ENCODE measurements around the gene BAZ1B.
A peak's percentile ranks its signal among the peaks of the same experiment; 100 is the strongest.
"Not testable (repeated sequence)": the region's sequence is repeated elsewhere in the genome, so short reads cannot be mapped to it uniquely, and the experiment has no call there.

BAZ1B gene, protein sequence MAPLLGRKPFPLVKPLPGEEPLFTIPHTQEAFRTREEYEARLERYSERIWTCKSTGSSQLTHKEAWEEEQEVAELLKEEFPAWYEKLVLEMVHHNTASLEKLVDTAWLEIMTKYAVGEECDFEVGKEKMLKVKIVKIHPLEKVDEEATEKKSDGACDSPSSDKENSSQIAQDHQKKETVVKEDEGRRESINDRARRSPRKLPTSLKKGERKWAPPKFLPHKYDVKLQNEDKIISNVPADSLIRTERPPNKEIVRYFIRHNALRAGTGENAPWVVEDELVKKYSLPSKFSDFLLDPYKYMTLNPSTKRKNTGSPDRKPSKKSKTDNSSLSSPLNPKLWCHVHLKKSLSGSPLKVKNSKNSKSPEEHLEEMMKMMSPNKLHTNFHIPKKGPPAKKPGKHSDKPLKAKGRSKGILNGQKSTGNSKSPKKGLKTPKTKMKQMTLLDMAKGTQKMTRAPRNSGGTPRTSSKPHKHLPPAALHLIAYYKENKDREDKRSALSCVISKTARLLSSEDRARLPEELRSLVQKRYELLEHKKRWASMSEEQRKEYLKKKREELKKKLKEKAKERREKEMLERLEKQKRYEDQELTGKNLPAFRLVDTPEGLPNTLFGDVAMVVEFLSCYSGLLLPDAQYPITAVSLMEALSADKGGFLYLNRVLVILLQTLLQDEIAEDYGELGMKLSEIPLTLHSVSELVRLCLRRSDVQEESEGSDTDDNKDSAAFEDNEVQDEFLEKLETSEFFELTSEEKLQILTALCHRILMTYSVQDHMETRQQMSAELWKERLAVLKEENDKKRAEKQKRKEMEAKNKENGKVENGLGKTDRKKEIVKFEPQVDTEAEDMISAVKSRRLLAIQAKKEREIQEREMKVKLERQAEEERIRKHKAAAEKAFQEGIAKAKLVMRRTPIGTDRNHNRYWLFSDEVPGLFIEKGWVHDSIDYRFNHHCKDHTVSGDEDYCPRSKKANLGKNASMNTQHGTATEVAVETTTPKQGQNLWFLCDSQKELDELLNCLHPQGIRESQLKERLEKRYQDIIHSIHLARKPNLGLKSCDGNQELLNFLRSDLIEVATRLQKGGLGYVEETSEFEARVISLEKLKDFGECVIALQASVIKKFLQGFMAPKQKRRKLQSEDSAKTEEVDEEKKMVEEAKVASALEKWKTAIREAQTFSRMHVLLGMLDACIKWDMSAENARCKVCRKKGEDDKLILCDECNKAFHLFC (N-terminal part only)

DNA sequence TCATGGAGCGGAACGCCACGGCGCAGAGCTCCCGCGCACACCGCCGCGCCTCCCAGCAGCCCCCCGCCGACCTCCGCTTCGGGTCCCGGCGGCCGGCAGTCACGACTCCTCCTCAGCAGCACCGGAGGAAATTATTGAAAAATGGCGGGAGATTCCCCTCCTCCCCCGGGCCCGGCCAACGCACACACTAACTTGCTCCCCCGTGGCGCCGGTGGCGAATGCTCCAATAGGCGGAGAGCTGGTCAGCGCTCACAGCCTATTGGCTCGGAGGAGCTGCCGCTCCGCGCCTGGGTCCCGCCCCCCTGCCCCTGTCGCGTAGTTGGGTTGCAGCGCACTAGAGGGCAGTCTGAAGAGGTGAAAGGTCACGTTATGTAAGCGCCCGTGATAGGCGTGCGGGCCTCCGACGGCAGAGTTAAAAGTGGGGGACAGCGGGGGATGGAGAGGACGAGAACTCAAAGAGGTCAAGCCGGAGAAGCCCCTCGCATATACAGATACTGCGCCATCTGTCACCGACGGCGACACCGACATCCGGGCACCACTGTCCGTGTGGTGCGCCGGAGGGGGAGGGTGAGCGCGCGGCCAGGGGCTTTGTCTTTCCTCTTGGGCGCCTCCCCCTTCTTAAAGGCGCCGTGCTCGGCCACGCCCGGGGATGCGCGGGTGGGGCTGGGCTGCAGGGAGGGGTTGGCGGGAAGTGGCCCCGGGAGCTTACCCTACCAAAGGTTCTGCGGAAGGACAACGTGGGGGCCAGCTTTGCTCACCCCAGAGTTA, at the start of gene BAZ1B:
Gene BAZ1B, minus strand, starts transcription at position 189 of the 768 bp plus-strand sequence. CDS start 360 bp downstream, outside the sequence.
- peak; percentile 86 for DNase-seq (ENCODE audit: low read depth)

DNA sequence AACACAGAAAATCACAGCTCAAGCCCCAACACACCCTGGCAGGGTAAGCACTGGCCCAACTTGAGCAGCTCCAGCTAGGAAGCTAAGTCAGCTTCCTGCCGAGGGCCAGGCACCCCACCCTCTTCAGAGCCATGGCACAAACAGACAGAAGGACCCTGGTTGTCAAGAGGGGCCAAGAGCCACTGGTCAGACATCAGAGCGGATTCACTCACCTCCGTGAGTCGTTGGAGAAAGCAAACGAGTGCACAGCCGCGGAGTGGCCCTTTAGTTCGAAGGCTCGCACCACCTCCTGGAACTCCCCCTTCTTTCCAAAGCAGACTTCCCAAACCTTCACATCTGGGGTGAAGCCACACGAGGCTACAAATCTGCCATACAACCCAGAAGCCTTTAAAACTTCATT, 48.9 kb upstream of the BAZ1B start:
- no peak for DNase-seq (ENCODE audit: low read depth)

DNA sequence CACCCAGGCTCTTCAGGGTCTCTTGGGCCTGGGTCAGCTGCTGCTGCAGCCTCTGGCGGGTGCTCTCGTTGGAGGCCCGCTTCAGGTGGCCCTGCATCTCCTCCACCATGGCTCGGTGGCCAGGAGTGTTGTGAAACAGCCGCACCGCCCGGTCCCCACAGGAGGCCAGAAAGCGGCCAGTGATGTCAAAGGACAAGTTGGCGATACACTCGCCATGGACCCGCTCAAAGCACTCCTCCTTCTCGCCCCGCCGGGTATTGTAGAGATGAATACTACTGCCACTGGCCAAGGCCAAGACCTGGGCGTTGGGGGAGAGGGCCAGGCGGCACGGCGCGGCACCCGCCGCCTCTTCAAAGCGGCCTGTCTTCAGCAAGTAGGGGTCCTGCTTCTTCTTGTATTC, 48.4 kb upstream of the BAZ1B start:
- DNase-seq (ENCODE audit: low read depth): no peak

DNA sequence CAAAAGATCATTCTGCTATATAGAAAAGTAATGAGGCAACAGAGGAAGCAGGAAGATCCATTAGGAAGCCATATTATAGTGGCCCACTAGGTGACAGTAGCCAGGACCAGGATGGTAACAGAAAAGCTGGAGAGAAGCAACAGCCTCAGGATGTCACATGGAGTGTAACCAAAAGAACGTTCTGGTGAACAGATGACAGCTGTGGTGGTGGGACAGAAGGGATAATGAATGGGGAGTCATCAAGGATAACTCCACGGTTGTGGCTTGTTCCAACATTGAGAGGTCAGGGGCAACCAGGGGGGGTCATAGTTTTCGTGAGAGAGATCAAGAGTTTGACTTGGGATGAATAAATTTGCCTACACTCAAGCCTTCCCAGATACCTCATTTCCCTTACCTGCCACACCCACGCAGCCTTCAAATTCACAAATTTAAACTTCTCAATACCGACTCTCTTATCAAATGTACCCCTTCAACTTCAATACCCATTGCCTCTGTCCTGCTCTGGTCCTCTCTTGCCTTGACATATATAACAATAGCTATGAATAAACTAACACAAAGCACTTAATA, 47.0 kb upstream of the BAZ1B start:
- no peak for DNase-seq (ENCODE audit: low read depth)

DNA sequence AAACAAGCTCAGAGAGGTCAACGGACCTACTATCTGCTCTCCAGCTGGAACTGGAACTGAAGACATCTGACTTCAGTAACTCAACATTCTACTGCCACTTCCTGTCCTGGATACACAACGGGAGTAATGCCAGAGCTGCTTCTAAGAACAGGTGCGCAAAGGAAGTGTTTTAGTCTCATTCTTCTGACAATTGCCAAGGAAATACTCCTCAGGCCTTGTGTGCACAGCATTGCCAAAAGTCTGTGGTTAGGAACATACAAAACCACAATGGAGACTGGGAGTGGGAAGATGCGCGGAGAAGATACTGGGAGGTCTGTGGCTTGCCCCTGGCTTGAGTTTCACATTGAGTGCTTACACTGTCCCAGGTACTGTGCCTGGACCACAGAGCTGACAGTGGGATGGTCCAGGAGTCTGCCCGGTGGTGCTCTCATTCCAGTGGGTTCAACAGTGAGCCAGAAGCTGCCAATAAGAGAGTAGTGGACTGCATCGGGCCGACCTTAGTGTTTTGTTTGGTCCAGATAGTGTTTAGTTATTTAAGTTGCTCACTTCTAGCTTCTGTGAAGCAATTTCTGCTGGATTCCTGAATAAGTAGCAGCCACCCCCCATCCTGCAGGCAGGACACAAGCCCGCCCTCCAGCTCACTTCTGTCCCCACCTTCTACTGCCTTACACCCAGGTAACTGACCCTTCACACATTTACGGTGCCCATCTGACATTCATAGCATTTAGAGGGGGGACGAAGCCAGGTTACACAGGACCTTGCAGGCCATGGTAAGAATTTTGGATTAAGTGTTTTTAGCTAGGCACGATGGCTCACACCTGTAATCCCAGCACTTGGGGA, 46.0 kb upstream of the BAZ1B start:
- no peak for DNase-seq (ENCODE audit: low read depth)

DNA sequence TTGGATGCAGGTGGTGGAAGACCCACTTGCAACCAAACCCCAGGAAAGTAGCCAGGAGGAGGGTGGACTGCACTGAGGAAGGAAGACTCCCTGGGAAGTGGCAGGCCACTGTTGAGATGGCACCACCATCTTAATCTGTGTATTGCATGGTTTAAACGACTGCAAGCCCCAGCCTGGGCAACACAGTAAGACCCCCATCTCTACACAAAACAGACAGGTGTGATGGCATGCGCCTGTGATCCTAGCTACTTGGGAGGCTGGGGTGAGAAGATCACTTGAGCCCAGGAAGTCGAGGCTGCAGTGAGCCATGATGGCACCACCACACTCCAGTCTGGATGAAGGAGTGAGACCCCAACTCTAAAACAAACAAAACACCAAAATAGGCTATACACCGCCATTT, 45.0 kb upstream of the BAZ1B start:
- DNase-seq (ENCODE audit: low read depth): no peak

DNA sequence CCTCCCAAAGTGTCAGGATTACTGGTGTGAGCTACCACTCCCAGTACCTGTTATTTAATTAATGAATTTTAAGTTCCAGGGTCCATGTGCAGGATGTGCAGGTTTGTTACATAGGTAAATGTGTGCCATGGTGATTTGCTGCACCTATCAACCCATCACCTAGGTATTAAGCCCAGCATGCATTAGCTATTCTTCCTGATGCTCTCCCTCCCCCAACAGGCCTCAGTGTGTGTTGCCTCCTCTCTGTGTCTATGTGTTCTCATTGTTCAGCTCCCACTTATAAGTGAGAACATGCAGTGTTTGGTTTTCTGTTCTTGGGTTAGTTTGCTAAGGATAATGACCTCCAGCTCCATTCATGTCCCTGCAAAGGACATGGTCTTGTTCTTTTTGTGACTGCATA, 44.3 kb upstream of the BAZ1B start:
- not testable (repeated sequence) for DNase-seq (ENCODE audit: low read depth)

DNA sequence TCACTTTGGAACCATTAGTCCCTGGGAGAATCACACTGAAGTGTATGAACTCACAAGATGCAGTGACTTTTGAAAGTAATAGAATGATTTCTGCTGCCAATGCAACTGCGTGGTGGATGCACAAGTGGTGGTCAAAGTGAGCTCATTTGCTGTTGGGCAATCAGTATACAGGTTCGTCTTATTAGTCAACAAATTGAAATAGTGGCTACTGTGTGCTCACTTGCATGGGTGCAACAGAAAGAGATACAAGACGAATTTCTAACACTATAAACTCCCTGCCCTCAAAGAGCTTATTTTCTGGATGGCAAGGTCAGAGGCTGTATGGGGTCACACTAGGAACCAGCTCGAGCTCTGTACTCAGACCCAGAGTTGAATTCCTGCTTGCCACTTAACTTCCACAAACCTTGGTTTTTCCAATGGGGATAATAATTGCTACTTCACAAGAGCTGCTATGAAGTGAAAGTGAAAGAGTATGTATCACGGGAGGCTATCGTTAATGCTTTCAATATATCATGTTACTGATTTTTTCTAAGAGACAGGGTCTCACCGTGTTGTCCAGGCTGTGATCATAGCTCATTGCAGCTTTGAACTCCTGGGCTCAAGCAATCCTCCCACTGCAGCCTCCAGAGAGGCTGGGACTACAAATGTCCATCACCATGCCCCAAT, 43.7 kb upstream of the BAZ1B start:
- no peak for DNase-seq (ENCODE audit: low read depth)

DNA sequence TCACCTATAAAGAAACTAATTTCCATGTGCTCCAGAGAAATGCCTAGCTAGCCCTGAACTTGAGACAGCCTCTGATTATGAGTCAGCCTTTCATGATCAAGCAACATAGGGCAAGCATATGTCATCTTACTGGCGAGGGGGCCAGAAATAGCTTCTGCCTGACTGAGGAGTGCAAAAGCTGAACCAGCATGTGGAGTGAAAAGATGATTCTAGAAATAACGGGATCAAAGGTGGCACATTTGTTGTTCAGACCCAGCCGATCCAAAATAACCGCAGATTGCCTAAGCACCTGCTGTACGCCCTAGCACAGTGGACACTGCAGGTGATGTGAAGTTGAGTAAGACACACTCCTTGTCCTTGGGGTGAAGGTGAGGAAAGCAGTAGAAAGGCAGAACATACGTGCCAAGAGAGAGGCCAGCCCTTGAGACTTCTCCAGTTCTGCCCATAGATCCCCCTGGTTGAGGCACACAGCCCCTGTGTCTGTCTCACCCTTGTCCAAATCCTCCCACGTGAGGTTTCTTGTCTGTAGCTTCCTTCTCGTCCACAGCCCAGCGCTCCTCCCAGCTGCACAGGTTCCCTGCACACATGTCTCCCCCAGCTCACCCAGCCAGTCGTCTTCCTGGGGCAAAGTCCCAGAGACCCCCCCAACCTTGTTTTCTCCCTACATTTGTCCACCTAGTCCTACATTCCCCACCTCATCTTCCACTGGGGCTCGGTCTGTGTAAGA, 38.2 kb upstream of the BAZ1B start:
- no peak for DNase-seq (ENCODE audit: low read depth)

DNA sequence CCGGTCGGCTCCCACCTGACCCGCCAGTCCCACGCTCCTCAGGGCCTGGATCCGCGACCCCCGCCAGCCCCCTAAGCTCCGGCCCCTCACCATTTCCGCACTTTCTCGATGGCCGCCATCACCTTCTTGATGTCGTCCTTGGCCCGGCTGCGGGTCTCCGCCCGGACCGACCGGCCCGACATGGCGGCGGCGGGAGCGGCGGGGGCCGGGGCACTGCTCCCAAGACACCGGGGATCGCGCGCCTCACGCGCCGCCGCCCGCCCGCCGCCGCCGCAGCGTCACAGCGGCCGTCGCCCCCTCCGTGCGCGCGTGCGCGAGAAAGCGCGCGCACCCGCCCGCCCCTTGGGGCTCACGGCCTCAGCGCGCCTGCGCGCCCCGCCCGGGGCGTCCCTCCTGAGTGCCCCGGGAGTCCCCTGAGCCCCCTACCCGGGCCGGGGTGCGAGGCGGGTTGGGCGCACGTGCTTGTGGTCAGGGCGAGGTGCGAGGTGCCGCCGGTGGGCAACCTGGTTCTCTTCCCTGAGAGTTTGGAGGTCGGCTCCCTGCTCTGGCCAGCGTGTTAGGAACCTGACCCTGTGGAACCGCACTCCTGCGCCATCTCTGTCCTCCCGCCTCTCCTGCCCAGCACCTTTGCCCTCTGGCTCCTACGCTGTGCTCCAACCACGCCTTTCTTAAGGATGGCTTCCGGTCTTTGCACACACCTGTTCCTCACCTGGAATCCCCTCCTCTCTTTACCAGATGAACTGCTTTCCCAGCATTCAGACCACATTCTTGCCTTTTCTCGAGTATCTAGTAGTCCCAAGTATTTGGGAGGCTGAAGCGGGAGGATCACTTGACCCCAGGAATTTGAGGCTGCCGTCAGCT, 35.5 kb upstream of the BAZ1B start, which contains the start of gene BCL7B:
Gene BCL7B, minus strand, starts transcription at position 294 of the 861 bp plus-strand sequence. Its CDS starts 112 bp downstream, at position 182.
- DNase-seq (ENCODE audit: low read depth): peak; percentile 62

DNA sequence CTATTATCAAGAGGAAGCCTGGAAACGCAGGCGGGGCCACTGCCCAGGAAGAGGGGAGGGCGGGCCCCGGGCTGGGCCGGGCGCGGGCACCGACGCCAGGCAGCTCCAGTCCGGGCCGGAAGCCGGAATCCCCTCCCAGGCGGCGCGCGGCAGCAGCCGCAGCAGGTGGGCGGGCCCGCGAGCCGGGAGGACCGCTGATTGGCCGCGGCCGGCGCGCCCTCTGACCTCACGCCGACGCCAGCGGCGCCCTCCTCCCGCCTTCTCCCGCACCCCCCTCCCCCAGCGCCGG, 35.0 kb upstream of the BAZ1B start:
- DNase-seq (ENCODE audit: low read depth): peak; percentile 77

DNA sequence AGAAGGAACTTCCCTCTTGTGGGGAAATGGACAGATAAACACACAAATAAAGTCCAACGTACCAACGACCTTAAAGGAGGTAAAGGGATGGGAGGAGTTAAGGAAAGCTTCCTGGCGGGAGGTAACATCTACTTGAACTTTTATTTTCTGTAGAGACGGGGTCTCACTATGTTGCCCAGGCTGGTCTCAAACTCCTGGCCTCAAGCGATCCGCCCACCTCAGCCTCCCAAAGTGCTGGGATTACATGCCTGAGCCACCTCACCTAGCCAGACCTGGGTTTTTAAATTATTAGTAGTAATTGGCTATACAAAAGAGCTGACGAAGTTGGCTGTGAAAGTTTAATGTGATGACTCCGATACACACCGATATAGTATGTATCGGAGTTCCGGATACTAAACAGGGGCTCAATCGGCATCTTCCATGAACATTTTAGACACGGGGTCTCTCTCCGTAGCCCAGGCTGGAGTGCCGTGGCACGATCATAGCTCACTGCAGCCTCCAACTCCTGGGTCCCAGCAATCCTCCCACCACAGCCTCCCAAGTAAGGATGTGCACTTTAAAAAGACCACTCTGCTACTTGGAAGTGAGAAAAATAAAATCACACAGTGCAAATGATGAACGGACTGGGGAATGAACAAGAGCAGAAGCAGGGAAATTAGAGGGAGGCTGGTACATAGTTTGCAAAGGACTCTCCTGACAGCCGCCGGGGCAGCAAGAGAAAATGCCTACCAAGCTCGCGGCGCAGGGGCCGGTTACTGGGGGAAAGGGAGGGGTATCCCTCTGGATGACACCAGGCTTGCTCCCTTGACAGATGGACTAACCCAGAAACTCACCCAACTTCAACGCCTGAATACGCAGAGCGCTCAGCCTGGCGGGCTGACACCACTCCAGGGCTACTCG, 34.4 kb upstream of the BAZ1B start:
- DNase-seq (ENCODE audit: low read depth): no peak

DNA sequence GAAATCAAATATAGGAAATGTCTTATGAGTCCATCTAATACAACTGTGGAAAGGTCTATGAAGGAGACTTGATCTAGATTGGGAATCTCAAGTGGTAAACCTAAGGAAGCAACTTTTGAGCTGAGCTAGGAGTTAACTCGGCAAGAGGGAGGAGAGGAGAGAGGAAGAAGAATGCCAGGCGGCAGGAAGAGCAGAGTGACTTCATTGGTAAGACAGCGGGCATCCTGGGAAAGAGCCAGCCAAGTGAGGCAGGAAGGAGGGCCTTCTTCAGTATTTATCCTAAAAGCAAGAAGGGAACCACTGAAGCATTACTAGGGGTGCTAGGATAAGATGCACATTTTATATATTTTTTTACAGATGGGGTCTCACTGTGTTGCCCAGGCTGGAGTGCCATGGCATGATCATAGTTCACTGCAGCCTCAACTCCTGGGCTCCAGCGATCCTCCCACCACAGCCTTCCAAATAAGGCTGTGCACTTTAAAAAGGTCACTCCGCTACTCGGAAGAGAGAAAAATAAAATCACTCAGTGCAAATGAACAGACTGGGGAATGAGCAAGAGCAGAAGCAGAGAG, 33.4 kb upstream of the BAZ1B start:
- no peak for DNase-seq (ENCODE audit: low read depth)

DNA sequence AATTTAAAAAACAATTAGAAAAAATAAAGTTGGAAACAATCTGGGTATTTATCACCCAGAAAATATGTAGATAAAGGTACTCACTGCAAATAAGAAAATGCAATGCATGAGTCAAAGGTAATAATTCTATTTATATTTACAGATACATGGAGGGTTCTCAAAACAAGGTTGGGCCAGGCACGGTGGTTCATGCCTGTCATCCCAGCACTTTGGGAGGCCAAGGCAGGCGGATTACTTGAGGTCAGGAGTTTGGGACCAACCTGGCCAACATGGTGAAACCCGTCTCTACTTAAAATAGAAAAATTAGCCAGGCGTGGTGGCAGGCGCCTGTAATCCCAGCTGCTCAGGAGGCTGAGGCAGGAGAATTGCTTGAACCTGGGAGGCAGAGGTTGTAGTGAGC, 28.0 kb upstream of the BAZ1B start:
- DNase-seq (ENCODE audit: low read depth): not testable (repeated sequence)

DNA sequence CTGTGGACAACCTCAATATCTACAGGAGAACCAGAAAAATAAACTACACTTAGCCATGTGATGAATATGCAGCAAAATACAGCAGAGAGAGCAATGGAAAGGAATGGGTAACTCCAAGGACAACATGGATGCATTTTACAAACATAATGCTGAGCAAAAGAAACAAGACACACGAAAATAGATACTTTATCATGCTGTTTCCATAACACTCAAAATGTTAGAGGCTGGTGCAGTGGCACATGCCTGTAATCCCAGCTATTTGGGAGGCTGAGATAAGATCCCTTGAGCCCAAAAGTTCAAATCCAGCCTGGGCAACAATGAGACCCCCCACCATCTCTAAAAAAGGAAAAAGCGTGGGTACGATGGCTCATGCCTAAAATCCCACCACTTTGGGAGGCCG, 27.1 kb upstream of the BAZ1B start:
- no peak for DNase-seq (ENCODE audit: low read depth)

DNA sequence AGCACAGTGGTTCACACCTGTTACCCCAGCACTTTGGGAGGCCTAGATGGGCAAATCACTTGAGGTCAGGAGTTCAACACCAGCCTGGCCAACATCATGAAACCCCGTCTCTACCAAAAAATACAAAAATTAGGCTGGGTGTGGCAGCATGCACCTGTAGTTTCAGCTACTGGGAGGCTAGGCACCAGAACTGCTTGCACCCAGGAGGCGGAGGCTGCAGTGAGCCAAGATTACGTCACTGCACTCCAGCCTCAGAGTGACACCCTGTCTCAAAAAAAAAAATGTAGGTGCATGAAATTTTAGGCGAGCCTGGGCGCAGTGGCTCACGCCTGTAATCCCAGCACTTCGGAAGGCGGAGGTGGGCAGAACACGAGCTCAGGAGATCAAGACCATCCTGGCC, 25.7 kb upstream of the BAZ1B start:
- no peak for DNase-seq (ENCODE audit: low read depth)

DNA sequence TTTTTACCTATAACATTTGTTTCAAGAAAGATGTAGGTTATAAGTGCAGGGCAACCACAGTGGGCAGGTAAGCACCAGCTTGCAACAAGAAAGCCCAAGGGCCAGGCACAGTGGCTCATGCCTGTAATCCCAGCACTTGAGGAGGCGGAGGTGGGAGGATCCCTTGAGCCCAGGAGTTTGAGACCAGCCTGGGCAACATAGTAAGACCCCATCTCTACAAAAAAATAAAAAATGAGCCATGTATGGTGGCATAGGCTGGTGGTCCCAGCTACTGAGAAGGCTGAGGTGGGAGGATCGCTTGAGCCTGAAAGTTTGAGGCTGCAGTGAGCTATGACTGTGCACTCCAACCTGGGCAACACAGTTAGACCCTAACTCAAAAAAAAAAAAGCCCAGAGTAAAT, 22.6 kb upstream of the BAZ1B start:
- no peak for DNase-seq (ENCODE audit: low read depth)
